GM18507 (cell line): ENCODE results near the gene STC2.

Source experiments
- DNase-seq: peaks from one replicate; pipeline ENCODE4 v3.0.0; 2011; ENCODE audit warnings: low read depth; ENCODE audit not compliant: insufficient read length; ENCODE audit errors: extremely low spot score
- FAIRE-seq: peaks from 2 replicates; lab custom pipeline; 2011; peaks lifted over from hg19 to GRCh38; lab: Jason Lieb, UNC

Gene STC2

DNA sequence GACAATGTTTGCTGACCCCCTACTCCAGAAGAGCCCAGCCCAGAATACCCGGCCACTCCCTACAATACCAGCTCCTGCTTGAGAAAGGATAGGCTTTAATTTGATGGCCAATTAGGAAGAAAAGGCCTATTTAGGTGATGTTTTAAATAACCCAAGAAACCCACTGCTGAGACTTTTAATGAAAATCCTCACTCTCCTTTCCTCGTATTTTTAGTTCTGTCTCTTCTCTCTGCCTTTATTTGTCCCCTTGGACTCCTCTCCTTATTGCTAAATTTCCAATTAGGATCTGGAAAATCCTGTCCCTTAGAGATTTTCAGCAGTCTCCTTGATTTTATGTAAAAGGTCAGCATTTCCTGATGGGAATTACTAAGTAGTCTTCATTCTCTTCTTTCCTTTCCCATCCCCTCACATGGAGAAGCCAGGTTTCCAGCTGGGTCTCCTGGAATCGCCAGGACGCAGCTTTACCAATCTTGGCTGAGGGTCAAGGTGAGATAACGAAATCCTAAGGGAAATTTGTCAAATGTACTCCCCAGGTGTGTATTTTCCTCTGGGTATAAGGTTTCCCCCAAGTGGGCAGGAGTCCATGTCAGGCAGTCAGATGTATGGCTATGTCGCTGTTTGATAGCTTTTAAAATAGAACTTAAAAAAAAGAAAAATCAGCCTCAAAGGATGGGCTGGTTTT is 11.7 kb downstream of the STC2 start:
- no peak for FAIRE-seq

DNA sequence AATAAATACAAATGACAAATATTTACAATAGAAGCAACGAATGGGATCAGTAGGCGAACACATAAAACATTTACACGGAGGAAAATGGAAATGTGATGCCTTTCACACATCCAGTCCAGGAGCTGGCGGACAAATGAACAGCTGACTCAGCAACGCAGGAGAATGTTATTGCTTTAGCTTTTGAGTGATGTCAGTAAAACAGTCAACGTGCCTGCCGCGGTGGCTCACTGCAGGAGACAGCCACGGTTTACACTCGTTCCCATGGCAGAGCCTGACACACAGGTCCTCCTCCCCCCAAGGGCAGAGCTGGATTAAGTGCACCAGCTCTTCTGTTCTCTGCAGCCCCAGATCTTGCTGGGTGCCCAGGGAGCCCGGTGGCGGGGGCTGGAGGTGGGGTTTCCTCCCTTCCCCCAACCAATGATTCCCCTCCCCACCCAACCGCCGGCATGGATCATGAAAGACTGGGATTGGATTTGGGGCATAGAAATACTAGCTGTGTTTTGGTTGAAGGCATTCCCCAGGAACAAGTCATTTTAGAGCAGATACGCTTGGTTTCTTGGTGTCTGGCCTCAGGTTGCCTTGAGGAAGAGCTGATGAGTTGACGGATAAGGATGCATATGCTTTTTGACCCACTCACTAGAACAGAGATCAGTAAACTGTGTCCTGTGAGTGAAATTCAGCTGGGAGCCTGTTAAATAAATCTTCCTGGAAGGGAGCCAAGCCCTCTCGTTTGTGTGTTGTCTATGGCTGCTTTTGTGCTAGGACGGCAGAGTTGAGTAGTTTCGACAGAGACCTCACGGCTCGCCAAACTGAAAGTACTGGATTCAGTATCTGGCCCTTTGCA is 12.5 kb downstream of the STC2 start:
- DNase-seq (no peak), FAIRE-seq (no peak)

More for the DNA sequence above, 11.7 kb downstream of the STC2 start:
- DNase-seq: no peak

DNA sequence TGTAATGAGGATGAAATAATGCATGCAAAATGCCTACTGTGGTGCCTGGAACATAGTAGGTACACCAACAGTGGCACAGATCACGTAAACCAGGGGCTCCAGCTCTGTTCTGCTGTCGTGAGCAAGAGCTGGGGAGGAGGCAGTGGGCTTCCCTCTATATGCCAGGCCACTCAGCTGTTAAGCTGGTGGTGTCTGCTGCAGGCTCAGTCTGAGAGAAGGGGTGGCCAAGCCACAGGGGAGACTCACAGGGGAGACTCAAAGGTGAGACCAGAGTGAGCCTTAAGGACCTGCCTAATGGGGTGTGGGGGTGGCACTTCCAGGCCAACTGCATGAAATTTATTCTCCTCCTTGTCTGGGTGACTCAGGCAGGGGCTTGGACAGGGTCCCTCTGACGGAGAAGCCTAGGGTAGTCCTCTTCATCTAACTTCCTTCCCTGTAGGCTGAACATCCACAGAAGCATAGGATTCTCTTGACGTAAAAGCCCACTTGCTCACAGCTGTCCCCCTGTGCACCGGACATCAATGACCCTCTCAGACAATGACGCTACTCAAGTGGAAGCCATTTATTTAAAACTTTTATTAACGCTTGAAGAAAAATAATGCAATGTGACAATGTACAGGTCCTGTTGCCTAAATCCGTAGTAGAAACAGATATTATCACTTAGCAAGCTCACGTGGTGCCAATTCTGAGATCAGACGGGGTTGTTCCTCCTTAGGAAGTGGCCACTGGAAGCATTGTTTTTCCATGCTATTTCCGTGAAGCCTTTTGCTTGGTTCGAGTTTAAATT is 13.9 kb downstream of the STC2 start:
- no peak for DNase-seq
- FAIRE-seq: no peak

DNA sequence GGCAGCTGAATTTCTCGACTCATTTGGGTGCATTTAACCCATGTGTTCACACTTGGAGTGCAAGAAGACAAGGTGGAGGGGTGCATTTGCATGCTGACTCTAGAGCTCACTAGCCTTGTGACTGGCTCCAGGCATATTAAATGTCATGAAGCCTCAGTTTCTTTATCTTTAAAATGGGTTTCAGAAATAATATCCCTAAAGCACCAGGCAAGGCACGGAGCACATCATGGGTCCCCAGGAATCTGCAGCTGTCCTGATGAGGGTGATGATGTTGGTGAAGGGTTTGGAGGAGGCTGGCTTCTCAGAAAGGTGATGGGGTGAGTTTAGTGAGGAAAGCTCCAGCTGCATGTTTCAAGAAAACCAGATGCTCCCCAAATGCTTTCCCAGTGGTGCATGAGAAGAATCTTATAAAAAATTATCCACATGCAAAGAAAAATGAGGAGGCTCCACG is 14.8 kb downstream of the STC2 start:
- DNase-seq: no peak
- no peak for FAIRE-seq

DNA sequence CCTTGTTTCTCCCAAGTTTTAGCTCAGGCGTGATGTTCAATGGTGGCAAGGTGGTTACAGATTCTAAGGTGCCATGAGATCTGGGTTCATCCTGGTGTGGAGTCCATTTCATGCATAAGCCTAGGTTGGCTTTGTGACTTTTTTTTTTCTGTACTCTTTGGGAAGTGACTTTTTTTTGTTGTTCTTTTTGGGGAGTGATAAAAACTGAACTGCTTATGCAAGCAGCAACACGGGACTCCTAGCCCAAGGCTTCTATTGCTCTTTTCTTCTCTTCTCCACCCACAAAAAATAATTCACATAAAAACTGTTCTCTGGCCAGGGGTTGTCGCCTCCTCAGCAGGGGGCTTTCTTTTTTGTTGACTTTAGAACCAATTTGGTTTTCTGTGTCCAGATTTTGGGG is 15.4 kb downstream of the STC2 start:
- DNase-seq (no peak), FAIRE-seq (no peak)

DNA sequence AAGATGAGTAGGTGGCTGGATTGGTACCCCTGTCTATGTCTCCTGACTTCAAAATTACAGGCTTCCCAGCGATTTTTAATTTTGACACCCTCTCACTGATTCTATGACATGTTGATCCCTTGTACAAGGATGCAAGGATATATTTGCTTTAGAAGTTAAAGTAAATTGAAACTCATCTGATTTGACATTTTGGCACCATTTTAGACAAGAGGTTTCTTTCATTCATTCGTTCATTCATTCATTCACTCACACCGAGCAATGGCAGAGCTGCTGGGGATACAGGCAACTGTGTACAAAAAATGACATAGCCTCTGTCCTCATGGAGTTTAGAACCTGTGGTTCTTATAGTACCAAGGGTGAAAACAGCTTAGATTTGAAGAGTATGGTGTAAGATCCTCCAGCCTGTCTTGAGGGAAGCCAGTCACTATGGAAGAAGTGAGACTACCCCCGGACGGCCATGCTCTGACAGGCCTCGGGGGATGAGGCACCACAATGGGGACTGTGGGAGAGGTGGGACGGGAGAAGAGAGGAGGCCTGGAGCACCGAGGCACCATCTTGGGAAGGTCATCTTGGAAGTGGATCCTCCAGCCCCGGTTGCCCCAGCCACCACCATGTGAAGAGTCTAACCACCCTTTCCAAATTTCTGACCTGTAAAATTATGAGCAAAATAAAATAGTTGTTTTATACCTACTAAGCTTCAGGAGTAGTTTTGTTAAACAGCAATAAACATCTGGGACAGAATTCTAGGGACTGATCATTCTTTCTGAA is 16.2 kb downstream of the STC2 start:
- FAIRE-seq (no peak), DNase-seq (no peak)

DNA sequence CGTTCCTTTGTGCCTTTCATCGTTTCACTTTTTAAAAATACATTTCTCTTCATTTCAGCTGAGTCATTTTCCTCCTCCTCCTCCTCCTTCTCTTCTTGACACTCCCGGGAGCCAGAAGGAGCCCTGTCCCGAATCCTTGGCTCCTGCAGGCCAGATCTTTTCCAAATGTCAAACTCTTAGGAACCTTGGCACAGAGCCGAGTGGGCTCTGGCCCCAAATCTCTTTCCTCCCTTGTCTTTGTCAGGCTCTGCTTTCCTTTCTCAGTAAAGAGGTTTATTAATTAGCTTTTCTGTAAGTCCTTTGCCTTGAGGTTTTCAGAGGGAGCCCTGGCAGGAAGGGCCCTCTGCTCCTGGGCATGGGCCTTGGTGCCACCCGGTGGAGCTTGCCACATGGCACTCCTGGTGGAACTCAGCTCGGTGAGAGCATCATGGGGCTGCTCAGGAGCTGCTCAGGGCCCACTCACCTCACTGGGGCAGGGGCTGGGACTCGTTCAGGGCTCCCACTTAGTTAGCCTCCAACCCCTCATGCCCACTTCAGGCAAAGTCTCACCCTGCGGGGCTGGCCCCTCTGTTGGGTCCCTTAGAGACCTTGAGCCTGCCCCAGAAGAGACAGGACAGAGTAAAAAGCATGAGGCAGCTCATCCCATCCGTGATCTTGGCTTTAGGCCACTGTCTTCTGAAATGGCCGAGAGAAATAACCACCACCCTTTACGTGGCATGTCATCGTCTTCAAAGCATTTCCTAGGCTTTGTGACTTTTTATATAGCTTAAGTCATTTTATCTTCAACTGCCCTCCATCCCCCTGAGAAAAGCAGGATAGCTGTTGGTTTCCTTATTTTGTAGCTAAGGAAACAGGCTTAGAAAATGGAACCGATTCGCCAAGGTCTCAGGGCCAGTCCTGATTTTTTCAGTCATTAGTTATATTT is 17.1 kb downstream of the STC2 start:
- DNase-seq: no peak
- no peak for FAIRE-seq

DNA sequence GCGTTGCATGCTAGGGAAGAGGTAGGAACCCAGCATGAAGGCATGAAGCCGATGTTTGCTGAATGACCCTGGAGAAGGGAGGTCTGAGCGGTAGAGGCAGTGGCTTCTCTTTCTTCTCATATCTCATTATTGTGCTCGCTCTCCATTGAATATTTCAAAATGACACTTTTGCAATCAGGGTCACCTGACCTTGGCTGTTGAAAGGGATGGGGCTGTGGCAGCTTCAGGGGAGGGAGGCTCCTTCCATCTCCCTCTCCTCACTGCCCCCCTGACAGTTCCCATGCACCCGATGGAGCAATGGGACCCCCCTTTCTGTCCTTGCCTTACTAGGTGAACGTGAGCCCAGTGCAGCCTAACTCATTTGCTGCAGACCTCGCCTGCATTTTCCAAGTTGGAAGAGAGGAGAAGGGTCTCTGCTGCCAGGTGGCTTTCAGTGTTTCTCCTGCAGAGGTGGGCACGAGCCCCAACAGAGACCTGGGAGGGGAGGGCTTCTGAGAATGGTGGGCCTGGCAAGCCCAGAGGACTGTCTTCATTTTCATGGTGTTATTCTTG is 17.9 kb downstream of the STC2 start:
- DNase-seq (no peak), FAIRE-seq (no peak)

DNA sequence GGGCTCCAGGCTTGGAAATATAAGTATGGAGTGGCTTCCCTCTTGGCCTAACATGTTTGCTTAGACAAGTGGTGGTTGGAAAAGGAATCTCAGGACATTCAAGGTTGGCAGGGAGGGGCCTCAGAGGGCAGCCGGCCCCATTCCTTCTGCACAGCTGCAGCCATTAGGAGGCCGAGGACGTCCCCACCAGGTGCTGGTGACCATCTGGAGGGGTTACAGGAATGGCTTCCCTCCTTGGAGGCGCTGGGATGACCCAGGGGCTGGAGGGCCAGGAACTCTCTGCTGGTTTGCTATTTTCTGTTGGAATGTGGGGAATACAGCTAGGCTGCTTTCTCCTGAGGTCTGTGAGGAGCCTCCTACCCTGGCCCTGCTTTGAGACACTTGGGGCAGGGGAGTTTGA is 18.5 kb downstream of the STC2 start:
- no peak for FAIRE-seq
- no peak for DNase-seq

DNA sequence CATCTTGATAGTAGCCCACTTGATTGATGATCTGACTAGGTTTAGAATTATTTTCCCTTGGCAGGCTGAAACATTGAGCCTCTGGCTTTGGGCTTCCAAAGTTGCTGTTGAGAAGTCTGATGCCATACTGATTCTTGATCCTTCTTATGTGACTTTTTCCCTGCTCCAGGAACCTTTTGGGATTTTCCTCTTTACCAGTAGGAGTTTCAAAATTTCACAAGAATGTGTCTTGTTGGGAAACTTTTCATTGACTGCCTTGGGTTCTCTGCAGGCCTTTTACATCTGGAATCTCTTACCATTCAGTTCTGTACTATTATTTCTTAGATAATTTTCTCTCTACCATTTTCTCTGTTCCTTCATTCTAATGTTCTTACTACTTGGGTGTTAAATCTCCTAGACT is 20.0 kb downstream of the STC2 start:
- FAIRE-seq (no peak), DNase-seq (no peak)

DNA sequence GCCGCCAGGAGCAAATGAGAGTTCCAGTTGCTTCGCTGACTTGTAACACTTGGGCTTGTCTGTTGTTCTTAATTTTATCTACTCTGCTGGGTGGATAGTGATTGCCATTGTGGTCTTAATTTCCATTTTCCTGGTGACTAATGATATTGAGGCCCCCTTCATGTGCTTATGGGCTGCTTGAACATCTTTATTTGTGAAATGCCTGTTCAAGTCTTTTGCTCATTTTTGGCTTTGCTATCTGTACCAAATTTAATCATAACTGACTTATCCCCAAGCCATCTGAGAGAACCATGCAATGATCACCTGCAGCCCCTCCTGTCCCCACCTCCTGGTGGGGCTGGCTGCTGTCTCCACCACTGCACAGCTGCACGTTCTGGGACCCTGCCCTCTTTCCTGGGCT is 20.5 kb downstream of the STC2 start:
- FAIRE-seq (no peak), DNase-seq (no peak)

DNA sequence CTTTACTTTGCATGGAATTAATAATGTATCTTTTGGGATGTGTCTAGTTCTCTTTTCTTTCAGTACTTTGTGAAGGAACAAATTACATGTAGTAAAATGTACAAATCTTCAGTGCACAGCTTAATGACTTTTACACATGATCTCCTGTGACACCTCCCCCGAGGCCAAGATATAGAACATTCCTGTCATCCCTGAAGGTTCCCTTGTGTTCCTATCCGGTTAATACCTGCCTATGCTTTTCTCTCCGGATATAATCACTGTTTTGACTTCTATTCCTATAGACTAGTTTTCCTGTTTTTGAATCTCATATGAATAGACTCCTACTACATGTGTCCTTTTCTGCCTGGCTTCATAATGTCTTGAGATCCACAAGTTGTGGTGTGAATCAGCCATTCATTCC is 21.5 kb downstream of the STC2 start:
- FAIRE-seq: no peak
- no peak for DNase-seq

DNA sequence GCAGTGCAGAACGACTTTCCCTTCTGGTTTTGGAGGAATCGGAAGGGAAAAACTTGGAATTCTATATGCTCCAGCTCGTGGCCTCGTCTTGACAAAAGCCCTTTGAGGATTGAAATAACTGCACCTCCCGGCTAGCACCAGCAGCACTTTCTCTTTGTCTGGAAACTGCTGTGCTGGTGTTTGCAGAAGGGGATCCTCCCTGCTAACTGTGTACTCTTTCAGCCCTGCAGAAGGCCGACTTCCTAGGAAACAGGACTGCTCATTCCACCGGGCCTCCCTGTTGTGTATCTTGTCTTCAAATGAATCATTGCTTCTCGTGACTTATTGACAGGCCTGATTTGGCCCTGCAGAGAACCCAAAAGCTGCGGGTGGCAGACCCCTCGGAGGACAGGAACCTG is 23.6 kb downstream of the STC2 start:
- FAIRE-seq (no peak), DNase-seq (no peak)

DNA sequence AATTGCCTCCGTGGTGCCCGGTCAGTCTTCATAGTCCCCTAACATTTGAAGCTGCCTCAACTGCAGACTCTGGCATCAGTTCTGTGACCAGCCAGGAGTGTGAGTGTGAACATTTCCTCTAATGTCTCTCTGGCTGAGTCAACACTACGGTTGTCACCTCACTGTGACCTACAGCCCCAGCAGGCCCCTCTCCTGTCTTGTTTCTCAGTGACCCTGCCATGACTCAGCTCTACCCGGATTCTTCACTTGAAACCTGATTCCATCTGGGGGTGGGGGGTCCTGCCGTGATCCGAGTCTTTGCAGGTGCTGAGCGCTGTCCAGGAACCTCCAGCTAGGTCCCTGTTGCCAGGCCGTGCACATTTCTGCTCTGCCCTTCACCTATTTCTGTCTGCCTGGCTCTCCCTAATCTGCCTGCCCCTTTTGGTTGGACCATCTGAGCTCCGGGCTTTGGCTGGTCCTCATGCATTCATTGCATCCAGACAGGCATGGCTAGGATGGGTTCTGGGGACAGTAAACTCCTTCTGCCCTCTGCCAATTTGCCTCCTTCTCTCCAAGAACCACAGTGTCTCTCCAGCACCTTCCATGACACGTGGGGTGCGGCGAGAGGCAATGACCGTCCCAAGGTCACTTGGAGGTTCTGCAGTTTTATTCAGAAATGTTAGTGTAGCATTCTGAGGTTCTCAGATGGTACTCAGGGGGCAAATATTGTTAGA is 24.2 kb downstream of the STC2 start:
- no peak for DNase-seq
- FAIRE-seq: no peak

DNA sequence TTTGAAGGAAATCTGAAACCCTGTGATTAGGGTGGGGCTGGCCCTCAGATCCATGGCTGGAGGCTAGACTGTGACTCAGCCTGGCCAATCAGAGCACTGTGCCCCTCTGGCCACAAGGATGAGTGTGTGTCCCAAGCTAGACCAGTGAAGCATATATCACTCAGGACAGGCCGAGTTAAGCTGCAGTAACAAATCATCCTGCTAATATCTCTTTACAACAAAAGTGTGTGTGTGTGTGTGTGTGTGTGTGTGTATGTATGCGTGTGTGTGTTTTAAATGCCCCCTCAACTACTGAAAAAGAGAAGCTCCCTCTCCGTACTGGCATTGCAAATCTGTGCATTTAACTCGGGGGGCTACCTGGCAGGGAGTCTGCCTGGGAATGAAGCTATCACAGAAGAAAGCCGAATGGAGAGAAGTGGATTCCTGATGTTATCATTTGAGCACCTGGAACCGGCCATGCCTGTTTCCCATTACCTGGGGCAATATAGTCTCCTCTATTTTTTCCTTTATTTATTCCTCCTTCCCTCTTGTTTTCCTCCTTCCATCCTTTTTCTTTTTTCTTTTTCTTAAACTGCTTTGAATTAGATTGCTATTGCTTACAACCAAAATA is 25.6 kb downstream of the STC2 start:
- DNase-seq: no peak
- no peak for FAIRE-seq

DNA sequence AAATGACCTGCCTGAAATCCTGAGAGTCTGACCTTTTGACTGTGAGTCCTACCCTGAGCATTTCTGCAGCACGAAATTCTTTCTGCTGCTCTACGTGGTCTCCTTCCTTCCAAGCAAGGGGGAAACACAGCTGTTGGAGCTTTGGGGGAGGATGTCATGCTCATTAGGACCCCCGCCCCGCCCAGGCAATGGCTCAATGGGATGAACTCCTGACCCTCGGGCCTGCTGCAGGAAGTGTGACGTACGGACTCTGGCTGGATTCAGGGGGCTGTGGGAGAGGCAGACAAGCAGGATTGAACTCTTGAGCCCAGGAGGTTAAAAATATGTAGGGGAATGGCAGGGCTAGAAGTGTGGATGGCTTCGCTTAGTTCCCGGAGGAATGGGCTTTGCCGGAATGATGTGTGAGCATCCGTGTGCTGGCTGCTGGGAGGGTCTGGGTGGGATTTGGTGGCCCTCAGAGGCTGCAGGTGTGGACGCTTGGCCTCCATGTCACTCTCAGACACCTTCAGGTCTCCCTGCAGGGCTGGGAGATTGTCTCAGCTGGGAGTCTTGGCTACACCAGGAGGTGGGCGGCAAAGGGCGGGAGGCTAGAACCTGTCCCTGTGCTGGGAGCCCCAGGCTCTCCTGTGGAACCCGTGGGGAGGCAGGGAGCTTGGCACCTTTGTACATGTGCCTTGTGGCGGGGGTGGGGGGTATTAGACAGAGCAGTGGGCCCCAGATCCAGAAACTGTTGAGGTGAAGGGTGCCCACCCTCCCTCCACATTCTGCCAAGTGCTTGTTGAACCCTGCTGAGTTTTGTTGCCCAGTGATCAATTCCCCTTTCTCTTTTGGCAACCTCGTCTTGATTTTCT is 26.3 kb downstream of the STC2 start:
- DNase-seq (no peak), FAIRE-seq (no peak)
